ENCODE results near the gene ELAVL2.

DNA sequence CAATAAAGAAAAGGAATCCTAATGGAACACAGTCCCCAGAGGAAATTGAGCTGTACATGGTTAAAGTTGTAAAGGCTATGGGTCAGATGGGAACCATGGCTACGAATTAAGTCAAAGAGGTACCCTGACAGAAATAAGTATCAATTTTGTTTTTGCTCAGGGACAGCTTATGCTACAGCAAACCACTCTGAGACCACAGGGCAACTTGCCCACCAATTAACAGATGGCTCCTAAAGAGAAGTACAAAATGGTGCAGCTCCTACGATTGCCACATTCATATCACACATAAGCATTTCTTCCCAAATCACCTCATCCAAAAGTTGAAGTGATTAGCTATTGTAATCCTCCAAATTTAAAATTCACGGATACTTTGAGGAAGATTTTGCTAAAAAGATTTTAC is 83.0 kb downstream of the ELAVL2 start:
- TF ChIP-seq, protein P1, sequence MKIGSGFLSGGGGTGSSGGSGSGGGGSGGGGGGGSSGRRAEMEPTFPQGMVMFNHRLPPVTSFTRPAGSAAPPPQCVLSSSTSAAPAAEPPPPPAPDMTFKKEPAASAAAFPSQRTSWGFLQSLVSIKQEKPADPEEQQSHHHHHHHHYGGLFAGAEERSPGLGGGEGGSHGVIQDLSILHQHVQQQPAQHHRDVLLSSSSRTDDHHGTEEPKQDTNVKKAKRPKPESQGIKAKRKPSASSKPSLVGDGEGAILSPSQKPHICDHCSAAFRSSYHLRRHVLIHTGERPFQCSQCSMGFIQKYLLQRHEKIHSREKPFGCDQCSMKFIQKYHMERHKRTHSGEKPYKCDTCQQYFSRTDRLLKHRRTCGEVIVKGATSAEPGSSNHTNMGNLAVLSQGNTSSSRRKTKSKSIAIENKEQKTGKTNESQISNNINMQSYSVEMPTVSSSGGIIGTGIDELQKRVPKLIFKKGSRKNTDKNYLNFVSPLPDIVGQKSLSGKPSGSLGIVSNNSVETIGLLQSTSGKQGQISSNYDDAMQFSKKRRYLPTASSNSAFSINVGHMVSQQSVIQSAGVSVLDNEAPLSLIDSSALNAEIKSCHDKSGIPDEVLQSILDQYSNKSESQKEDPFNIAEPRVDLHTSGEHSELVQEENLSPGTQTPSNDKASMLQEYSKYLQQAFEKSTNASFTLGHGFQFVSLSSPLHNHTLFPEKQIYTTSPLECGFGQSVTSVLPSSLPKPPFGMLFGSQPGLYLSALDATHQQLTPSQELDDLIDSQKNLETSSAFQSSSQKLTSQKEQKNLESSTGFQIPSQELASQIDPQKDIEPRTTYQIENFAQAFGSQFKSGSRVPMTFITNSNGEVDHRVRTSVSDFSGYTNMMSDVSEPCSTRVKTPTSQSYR (CRISPR knock-in tag; IDR thresholded peaks at IDR 0.05): no peak
- TF ChIP-seq, protein P2, sequence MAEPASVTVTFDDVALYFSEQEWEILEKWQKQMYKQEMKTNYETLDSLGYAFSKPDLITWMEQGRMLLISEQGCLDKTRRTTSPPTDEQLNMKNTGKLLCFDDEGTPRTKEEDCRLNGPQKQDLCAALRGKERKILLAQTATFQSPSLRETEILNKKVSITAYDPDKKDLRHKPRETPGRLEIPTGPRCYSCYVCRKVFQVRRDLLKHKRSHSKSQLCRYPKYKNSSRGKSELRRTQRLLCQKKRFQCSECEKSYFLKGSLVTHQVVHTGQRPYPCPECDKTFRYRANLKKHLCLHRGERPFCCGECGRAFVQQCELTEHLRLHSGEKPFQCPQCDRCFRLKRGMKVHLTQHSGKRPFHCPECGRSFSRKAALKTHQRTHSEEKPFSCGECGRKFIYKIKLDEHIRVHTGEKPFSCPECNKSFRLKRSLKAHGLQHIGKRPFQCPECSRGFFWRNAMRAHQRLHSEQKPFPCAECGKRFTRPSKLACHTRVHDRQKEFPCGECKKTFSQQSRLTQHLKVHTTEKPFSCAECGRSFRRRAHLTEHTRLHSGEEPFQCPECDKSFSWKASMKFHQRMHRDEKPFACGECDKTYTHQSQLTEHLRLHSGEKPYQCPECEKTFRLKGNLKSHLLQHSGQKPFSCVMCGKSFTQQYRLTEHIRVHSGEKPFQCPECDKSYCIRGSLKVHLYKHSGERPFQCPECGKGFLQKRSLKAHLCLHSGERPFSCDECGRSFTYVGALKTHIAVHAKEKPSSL (CRISPR knock-in tag; conservative IDR thresholded peaks at IDR 0.05): no peak
- TF ChIP-seq, protein P3, sequence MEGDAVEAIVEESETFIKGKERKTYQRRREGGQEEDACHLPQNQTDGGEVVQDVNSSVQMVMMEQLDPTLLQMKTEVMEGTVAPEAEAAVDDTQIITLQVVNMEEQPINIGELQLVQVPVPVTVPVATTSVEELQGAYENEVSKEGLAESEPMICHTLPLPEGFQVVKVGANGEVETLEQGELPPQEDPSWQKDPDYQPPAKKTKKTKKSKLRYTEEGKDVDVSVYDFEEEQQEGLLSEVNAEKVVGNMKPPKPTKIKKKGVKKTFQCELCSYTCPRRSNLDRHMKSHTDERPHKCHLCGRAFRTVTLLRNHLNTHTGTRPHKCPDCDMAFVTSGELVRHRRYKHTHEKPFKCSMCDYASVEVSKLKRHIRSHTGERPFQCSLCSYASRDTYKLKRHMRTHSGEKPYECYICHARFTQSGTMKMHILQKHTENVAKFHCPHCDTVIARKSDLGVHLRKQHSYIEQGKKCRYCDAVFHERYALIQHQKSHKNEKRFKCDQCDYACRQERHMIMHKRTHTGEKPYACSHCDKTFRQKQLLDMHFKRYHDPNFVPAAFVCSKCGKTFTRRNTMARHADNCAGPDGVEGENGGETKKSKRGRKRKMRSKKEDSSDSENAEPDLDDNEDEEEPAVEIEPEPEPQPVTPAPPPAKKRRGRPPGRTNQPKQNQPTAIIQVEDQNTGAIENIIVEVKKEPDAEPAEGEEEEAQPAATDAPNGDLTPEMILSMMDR (IDR thresholded peaks at IDR 0.05): no peak
- TF ChIP-seq, protein P4, sequence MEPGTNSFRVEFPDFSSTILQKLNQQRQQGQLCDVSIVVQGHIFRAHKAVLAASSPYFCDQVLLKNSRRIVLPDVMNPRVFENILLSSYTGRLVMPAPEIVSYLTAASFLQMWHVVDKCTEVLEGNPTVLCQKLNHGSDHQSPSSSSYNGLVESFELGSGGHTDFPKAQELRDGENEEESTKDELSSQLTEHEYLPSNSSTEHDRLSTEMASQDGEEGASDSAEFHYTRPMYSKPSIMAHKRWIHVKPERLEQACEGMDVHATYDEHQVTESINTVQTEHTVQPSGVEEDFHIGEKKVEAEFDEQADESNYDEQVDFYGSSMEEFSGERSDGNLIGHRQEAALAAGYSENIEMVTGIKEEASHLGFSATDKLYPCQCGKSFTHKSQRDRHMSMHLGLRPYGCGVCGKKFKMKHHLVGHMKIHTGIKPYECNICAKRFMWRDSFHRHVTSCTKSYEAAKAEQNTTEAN (CRISPR knock-in tag; IDR thresholded peaks at IDR 0.05): no peak
- TF ChIP-seq ZNF263 (CRISPR knock-in tag; IDR thresholded peaks at IDR 0.05; ENCODE audit: low read depth): no peak
- TF ChIP-seq, protein P5, sequence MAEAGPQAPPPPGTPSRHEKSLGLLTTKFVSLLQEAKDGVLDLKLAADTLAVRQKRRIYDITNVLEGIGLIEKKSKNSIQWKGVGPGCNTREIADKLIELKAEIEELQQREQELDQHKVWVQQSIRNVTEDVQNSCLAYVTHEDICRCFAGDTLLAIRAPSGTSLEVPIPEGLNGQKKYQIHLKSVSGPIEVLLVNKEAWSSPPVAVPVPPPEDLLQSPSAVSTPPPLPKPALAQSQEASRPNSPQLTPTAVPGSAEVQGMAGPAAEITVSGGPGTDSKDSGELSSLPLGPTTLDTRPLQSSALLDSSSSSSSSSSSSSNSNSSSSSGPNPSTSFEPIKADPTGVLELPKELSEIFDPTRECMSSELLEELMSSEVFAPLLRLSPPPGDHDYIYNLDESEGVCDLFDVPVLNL (CRISPR knock-in tag; IDR thresholded peaks at IDR 0.05; ENCODE audit: borderline replicate concordance, low read depth): no peak
- TF ChIP-seq, protein P6, sequence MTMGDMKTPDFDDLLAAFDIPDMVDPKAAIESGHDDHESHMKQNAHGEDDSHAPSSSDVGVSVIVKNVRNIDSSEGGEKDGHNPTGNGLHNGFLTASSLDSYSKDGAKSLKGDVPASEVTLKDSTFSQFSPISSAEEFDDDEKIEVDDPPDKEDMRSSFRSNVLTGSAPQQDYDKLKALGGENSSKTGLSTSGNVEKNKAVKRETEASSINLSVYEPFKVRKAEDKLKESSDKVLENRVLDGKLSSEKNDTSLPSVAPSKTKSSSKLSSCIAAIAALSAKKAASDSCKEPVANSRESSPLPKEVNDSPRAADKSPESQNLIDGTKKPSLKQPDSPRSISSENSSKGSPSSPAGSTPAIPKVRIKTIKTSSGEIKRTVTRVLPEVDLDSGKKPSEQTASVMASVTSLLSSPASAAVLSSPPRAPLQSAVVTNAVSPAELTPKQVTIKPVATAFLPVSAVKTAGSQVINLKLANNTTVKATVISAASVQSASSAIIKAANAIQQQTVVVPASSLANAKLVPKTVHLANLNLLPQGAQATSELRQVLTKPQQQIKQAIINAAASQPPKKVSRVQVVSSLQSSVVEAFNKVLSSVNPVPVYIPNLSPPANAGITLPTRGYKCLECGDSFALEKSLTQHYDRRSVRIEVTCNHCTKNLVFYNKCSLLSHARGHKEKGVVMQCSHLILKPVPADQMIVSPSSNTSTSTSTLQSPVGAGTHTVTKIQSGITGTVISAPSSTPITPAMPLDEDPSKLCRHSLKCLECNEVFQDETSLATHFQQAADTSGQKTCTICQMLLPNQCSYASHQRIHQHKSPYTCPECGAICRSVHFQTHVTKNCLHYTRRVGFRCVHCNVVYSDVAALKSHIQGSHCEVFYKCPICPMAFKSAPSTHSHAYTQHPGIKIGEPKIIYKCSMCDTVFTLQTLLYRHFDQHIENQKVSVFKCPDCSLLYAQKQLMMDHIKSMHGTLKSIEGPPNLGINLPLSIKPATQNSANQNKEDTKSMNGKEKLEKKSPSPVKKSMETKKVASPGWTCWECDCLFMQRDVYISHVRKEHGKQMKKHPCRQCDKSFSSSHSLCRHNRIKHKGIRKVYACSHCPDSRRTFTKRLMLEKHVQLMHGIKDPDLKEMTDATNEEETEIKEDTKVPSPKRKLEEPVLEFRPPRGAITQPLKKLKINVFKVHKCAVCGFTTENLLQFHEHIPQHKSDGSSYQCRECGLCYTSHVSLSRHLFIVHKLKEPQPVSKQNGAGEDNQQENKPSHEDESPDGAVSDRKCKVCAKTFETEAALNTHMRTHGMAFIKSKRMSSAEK (CRISPR knock-in tag; IDR thresholded peaks at IDR 0.05; ENCODE audit: borderline replicate concordance): no peak
- TF ChIP-seq SOX15 (CRISPR knock-in tag; IDR thresholded peaks at IDR 0.05): no peak
- no peak for TF ChIP-seq FOXK1 (CRISPR knock-in tag; IDR thresholded peaks at IDR 0.05)
